ENCODE measurements around the gene BCR. TPM values are rescaled to one million over a fixed set of nuclear protein-coding genes. Genes with fewer than 3 reads are reported as not detected.

Gene BCR
- polyA plus RNA-seq, 1 donor (not counting 4 experiments of a cell fraction or from before 2014, with no cell fraction given), result 25.8 TPM

DNA sequence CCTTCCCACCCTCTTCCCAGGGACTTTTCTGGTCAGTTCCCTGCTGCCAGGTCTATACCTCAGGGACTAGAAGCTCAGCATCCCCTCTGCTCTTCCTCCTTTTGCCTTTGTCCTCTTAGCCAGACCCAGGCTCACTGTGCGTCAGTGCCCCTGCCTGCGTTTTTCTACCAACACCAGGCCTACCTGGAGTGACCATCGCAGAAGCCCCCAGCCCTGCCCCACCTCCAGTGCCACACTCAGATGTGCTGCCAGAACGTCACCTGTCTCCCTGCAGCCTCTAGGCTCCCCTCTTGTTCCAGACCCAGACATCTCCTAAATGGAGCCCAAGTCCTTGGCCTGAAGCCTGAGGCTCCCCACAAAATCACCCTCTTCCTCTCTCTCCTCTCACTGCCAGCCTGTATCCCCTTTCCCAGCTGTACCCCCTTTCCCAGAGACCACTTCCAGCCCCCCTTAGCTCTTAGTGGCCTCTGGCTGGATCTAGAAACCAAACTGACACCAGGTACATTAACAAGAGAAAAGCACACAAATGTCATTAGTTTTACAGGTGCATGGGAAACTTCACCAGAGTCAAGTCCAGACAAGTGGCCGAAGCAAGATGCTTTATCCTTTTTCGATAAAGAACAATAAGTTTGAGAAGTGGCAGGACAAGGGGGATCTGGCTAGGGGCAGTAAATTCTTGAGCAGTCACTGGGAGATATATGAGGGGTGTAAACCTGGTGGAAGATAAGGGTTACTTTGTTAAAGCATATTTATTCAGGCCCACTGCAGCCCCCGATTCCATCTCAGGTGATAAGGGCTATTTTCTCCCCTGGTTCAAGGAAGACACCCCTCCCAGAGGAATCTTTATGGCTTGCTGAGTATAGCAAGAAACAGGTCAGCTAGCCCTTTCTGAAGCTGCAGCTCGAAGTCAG lies 61.5 kb downstream of the BCR start:
- Histone ChIP-seq H3K4me2 (ENCODE audit: control insufficient read depth, extremely low read depth, insufficient read depth, low read depth, low read length) (no peak overlapping the region), H4K20me1 (ENCODE audit: control insufficient read depth, extremely low read depth, insufficient read depth, low read length) (peaks cover 26% of the 10 kb centered on the region), H3K9me1 (ENCODE audit: control insufficient read depth, extremely low read depth, insufficient read depth, low read length) (peaks cover 3% of the 10 kb centered on the region), H3K27ac (ENCODE audit: control insufficient read depth, insufficient read depth, low read length) (no peak overlapping the region), H3K79me2 (ENCODE audit: control insufficient read depth, insufficient read depth, low read length) (peaks cover 89% of the 10 kb centered on the region), H3K4me1 (ENCODE audit: control insufficient read depth, extremely low read depth, insufficient read depth, low read length) (peaks cover 20% of the 10 kb centered on the region), H3K9me3 (ENCODE audit: control insufficient read depth, low read depth, low read length) (peaks cover 1% of the 10 kb centered on the region), H3K9ac (ENCODE audit: control insufficient read depth, extremely low read depth, insufficient read depth, low read length) (no peak overlapping the region), H3K27me3 (ENCODE audit: control insufficient read depth, extremely low read depth, insufficient read depth, low read length) (no peaks in the 10 kb centered on the region), H3K4me3 (ENCODE audit: control insufficient read depth in 2 of 3, extremely low read depth in 1 of 3, insufficient read depth in 2 of 3, low read depth in 1 of 3, low read length in 3 of 3) (no peak overlapping the region), H3K36me3 (ENCODE audit: control insufficient read depth in 2 of 2, extremely low read depth in 1 of 2, insufficient read depth in 2 of 2, low read length in 2 of 2) (peaks cover 0 to 18% of the 10 kb centered on the region in 2 experiments), H2AFZ (ENCODE audit: control insufficient read depth, low read length) (no peak overlapping the region)
- no peak for DNase-seq (ENCODE audit: low read depth, low spot score)
- no peak for TF ChIP-seq EZH2 (IDR thresholded peaks at IDR 0.05; ENCODE audit: low read length)
- TF ChIP-seq, protein P1, sequence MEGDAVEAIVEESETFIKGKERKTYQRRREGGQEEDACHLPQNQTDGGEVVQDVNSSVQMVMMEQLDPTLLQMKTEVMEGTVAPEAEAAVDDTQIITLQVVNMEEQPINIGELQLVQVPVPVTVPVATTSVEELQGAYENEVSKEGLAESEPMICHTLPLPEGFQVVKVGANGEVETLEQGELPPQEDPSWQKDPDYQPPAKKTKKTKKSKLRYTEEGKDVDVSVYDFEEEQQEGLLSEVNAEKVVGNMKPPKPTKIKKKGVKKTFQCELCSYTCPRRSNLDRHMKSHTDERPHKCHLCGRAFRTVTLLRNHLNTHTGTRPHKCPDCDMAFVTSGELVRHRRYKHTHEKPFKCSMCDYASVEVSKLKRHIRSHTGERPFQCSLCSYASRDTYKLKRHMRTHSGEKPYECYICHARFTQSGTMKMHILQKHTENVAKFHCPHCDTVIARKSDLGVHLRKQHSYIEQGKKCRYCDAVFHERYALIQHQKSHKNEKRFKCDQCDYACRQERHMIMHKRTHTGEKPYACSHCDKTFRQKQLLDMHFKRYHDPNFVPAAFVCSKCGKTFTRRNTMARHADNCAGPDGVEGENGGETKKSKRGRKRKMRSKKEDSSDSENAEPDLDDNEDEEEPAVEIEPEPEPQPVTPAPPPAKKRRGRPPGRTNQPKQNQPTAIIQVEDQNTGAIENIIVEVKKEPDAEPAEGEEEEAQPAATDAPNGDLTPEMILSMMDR (optimal IDR thresholded peaks at IDR 0.05 in 1 of 3, IDR thresholded peaks at IDR 0.05 in 1 of 3, conservative IDR thresholded peaks at IDR 0.05 in 1 of 3; ENCODE audit: extremely low read depth in 1 of 3, insufficient read depth in 2 of 3, low read length in 3 of 3), result no peak
- FAIRE-seq, result no peak
- dilution Hi-C loops (cut with MboI; ENCODE audit: extremely low pct_ligation_motif_present, low sequenced_read_pairs), result no loop called here

DNA sequence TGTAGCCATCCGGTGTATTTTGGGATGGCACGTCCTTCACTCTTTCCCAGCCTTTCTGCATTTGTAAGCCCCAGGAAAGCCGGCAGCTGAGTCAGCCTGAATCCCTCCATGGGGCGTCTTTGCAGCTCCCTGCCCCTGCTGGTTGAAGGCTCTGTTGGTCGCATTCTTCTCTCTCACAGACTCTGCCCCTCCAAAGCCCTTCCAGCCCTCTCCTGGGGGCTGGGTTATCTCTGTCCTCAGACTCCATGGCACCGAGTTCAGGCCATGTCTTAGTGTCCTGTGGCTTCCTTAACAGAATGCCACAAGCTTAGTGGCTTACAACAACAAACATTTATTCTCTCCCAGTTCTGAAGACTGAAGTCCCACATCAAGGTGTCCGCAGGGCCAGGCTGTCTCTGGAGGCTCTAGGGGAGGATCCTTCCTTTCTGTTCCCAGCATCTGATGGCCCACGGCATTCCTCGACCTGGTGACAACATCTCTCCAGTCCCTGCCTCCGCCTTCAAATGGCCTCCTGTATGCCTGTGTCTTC lies 62.2 kb downstream of the BCR start:
- Histone ChIP-seq H3K4me1 (ENCODE audit: control insufficient read depth, extremely low read depth, insufficient read depth, low read length) (peaks cover 20% of the 10 kb centered on the region), H4K20me1 (ENCODE audit: control insufficient read depth, extremely low read depth, insufficient read depth, low read length) (peaks cover 24% of the 10 kb centered on the region), H3K79me2 (ENCODE audit: control insufficient read depth, insufficient read depth, low read length) (peaks cover 89% of the 10 kb centered on the region), H3K9me3 (ENCODE audit: control insufficient read depth, low read depth, low read length) (peaks cover 1% of the 10 kb centered on the region), H2AFZ (ENCODE audit: control insufficient read depth, low read length) (no peak overlapping the region), H3K27ac (ENCODE audit: control insufficient read depth, insufficient read depth, low read length) (no peak overlapping the region), H3K4me2 (ENCODE audit: control insufficient read depth, extremely low read depth, insufficient read depth, low read depth, low read length) (no peak overlapping the region), H3K9ac (ENCODE audit: control insufficient read depth, extremely low read depth, insufficient read depth, low read length) (no peak overlapping the region), H3K27me3 (ENCODE audit: control insufficient read depth, extremely low read depth, insufficient read depth, low read length) (no peaks in the 10 kb centered on the region), H3K36me3 (ENCODE audit: control insufficient read depth in 2 of 2, extremely low read depth in 1 of 2, insufficient read depth in 2 of 2, low read length in 2 of 2) (peaks cover 1 to 18% of the 10 kb centered on the region in 2 experiments), H3K4me3 (ENCODE audit: control insufficient read depth in 2 of 3, extremely low read depth in 1 of 3, insufficient read depth in 2 of 3, low read depth in 1 of 3, low read length in 3 of 3) (no peak overlapping the region), H3K9me1 (ENCODE audit: control insufficient read depth, extremely low read depth, insufficient read depth, low read length) (peaks cover 3% of the 10 kb centered on the region)
- no peak for TF ChIP-seq EZH2 (IDR thresholded peaks at IDR 0.05; ENCODE audit: low read length)
- DNase-seq (ENCODE audit: low read depth, low spot score), result no peak
- dilution Hi-C loops (cut with MboI; ENCODE audit: extremely low pct_ligation_motif_present, low sequenced_read_pairs), result no loop called here
- FAIRE-seq, result no peak
